GM12892 (cell line): ENCODE results near the gene MOV10L1.

Source experiments
- POLR2AphosphoS5 ChIP-seq: IDR thresholded peaks from 2 replicates; pipeline ENCODE4 v1.6.1; 2011; ENCODE audit warnings: low read depth, low read length, control low read depth
- TAF1 ChIP-seq: IDR thresholded peaks from 2 replicates; pipeline ENCODE4 v1.6.1; 2011; ENCODE audit warnings: low read depth, mild to moderate bottlenecking, control low read depth, low read length, borderline replicate concordance

DNA sequence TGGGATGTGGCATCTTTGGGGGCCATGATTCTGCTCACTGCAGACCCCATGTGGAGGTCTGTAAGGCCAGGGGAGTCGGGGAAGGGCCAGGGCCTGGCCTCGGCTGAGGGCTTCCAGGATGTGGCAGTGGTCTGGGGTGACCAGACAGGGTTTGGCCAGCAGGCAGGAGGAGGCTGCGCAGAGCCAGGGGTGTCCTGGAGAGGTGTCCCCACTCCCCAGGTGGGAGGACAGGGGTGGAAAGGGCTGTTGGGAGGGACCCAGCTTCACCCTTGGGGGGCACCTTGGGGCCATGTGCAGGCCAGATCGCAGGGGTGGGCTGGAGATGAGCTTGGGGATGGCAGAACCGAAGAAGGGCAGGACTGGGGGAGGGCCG lies 84.2 kb downstream of the MOV10L1 start:
- TF ChIP-seq POLR2AphosphoS5 = no peak
- no peak for TF ChIP-seq TAF1
